Breast epithelium (tissue), 3 donors: ENCODE data around the gene FRMD4A.

Source experiments
- CTCF ChIP-seq, 3 donors: fragments of 450-650 bp; IDR thresholded peaks; one replicate each; pipeline ENCODE4 v1.5.1; 2016 to 2017; ENCODE audit warnings: antibody characterized with exemption in 3 of 3, mild to moderate bottlenecking in 3 of 3, moderate library complexity in 3 of 3
- POLR2A ChIP-seq: fragments of 450-650 bp; IDR thresholded peaks from one replicate; pipeline ENCODE4 v1.6.1; 2016; ENCODE audit warnings: antibody characterized with exemption, mild to moderate bottlenecking, moderate library complexity
- POLR2AphosphoS5 ChIP-seq, 3 donors: sonication (generic); formaldehyde crosslinking; IDR thresholded peaks; one replicate each; pipeline ENCODE4 v1.6.1; 2017; ENCODE audit warnings: antibody characterized with exemption in 3 of 3

- TF ChIP-seq CTCF (IDR thresholded peaks at IDR 0.05) (no peak), POLR2A (no peak), POLR2AphosphoS5 (IDR thresholded peaks at IDR 0.05) (no peak)
Observed at GRCh38 chr10:14128519-14128918, 202.2 kb downstream of the FRMD4A start.
